GM23338 (cell line): ENCODE measurements around the gene PKD1. TPM values are rescaled to one million over a fixed set of nuclear protein-coding genes. Genes with fewer than 3 reads are reported as not detected.

Experiments used
- ATAC-seq: fragments of 200-7000 bp; cut with Tn5 transposase; 3 replicates; pipeline ENCODE4 v1.9.1; 2020
- DNase-seq: peaks from one replicate; pipeline ENCODE4 v3.0.0-alpha.2; 2015; ENCODE audit warnings: low spot score
- H2AFZ ChIP-seq: fragments of 200-600 bp; sonication (generic); 2 replicates; pipeline ENCODE4 v1.8.0; 2016; ENCODE audit warnings: antibody characterized with exemption, mild to moderate bottlenecking, moderate library complexity
- H3F3A ChIP-seq: fragments of 200-600 bp; sonication (generic); replicated peaks from 2 replicates; pipeline ENCODE4 v1.8.0; 2017; ENCODE audit warnings: antibody characterized with exemption, mixed run types, low read depth
- H3K27ac ChIP-seq: fragments of 200-600 bp; sonication (generic); 2 replicates; pipeline ENCODE4 v1.6.1; 2016; ENCODE audit warnings: low read depth
- H3K27me3 ChIP-seq: fragments of 200-600 bp; sonication (generic); 2 replicates; pipeline ENCODE4 v1.8.0; 2016; ENCODE audit warnings: mild to moderate bottlenecking, mixed run types, moderate library complexity; ENCODE audit not compliant: insufficient read depth
- H3K36me3 ChIP-seq: fragments of 200-600 bp; sonication (generic); 2 replicates; pipeline ENCODE4 v1.8.0; 2016; ENCODE audit warnings: mild to moderate bottlenecking; ENCODE audit not compliant: insufficient read depth
- H3K4me1 ChIP-seq: fragments of 200-600 bp; sonication (generic); 2 replicates; pipeline ENCODE4 v1.8.0; 2016; ENCODE audit warnings: mild to moderate bottlenecking, moderate library complexity; ENCODE audit not compliant: insufficient read depth
- H3K4me2 ChIP-seq: fragments of 200-600 bp; sonication (generic); 2 replicates; pipeline ENCODE4 v1.7.1; 2017; ENCODE audit warnings: mixed run types
- H3K4me3 ChIP-seq: fragments of 200-600 bp; sonication (generic); 2 replicates; pipeline ENCODE4 v1.6.1; 2016; ENCODE audit warnings: mixed run types
- H3K79me2 ChIP-seq: fragments of 200-600 bp; sonication (generic); replicated peaks from 2 replicates; pipeline ENCODE4 v1.8.0; 2017; ENCODE audit warnings: mild to moderate bottlenecking; ENCODE audit not compliant: insufficient read depth
- H3K9me2 ChIP-seq: fragments of 200-600 bp; sonication (generic); 2 replicates; pipeline ENCODE4 v1.8.0; 2017; ENCODE audit not compliant: insufficient read depth
- H4K20me1 ChIP-seq: fragments of 200-600 bp; sonication (generic); replicated peaks from 2 replicates; pipeline ENCODE4 v1.8.0; 2017; ENCODE audit warnings: mild to moderate bottlenecking; ENCODE audit not compliant: insufficient read depth
- H3K27ac Mint-ChIP-seq: 2 replicates; pipeline ENCODE4 v1.8.0; 2020; ENCODE audit warnings: inconsistent platforms, mild to moderate bottlenecking, moderate library complexity, mixed read lengths
- H3K27me3 Mint-ChIP-seq: 3 replicates; pipeline ENCODE4 v1.8.0; 2022; ENCODE audit warnings: low read depth, mild to moderate bottlenecking, moderate library complexity, mixed read lengths, inconsistent platforms; ENCODE audit not compliant: insufficient read depth, poor library complexity
- H3K36me3 Mint-ChIP-seq: 3 replicates; pipeline ENCODE4 v1.8.0; 2021; ENCODE audit warnings: low read depth, mild to moderate bottlenecking, inconsistent platforms, moderate library complexity, mixed read lengths
- H3K4me1 Mint-ChIP-seq: 3 replicates; pipeline ENCODE4 v1.8.0; 2020; ENCODE audit warnings: mild to moderate bottlenecking, inconsistent platforms, mixed read lengths
- H3K4me3 Mint-ChIP-seq: 3 replicates; pipeline ENCODE4 v1.8.0; 2021; ENCODE audit warnings: moderate library complexity, mild to moderate bottlenecking, inconsistent platforms, mixed read lengths
- H3K9me3 Mint-ChIP-seq: 3 replicates; pipeline ENCODE4 v1.8.0; 2020; ENCODE audit warnings: moderate library complexity, mild to moderate bottlenecking, inconsistent platforms, mixed read lengths
- EZH2 ChIP-seq: fragments of 200-600 bp; sonication (generic); IDR thresholded peaks from one replicate; pipeline ENCODE4 v1.8.0; 2017; ENCODE audit warnings: antibody characterized with exemption, mild to moderate bottlenecking, low read depth; ENCODE audit not compliant: unreplicated experiment
- JUNB ChIP-seq: IDR thresholded peaks from one replicate; pipeline ENCODE4 v1.6.1; 2016; ENCODE audit warnings: antibody characterized with exemption; ENCODE audit not compliant: unreplicated experiment
- NANOG ChIP-seq: IDR thresholded peaks from 2 replicates; pipeline ENCODE4 v1.6.1; 2016; ENCODE audit warnings: antibody characterized with exemption, borderline replicate concordance
- POLR2AphosphoS5 ChIP-seq: IDR thresholded peaks from 2 replicates; pipeline ENCODE4 v1.6.1; 2016; ENCODE audit warnings: antibody characterized with exemption, low read depth
- REST ChIP-seq: IDR thresholded peaks from one replicate; pipeline ENCODE4 v1.6.1; 2018; ENCODE audit warnings: antibody characterized with exemption; ENCODE audit not compliant: unreplicated experiment
- STAT1 ChIP-seq: IDR thresholded peaks from one replicate; pipeline ENCODE4 v1.6.1; 2016; ENCODE audit warnings: antibody characterized with exemption; ENCODE audit not compliant: unreplicated experiment
- polyA plus RNA-seq: library from polyadenylated mRNA; unstranded; fragments of >200 nt; fragmentation: Nextera tagmentation; extraction: Ambion mirVana; gene quantifications from 2 replicates; pipeline ENCODE4 v1.2.1, GENCODE V29; 2016
- total RNA-seq: library from RNA; depleted of rRNA; stranded (reverse); fragments of >200 nt; shearing (Covaris generic); gene quantifications from 2 replicates; pipeline ENCODE4 v1.2.3, GENCODE V29; 2014
- TF ChIP-seq, protein P1 (sequence below), 2 experiments: fragments of 200-600 bp in 1 of 2; sonication (generic) in 1 of 2; conservative IDR thresholded peaks; 2 replicates each; pipeline versions ENCODE4 v1.5.1 to v1.6.1; 2016 to 2017; ENCODE audit warnings: antibody characterized with exemption in 2 of 2, low read depth in 2 of 2, mild to moderate bottlenecking in 2 of 2, moderate library complexity in 1 of 2
- TF ChIP-seq, protein P2 (sequence below): IDR thresholded peaks from 2 replicates; pipeline ENCODE4 v1.6.1; 2016; ENCODE audit warnings: antibody characterized with exemption
- TF ChIP-seq, protein P3 (sequence below): fragments of 250-450 bp; sonication (Bioruptor Pico); IDR thresholded peaks from 2 replicates; pipeline ENCODE4 v1.5.0; 2020; ENCODE audit warnings: mild to moderate bottlenecking, moderate library complexity

Gene PKD1
- total and polyA plus RNA-seq, 2 experiments from 2014 or later = 21.1 to 107 TPM

- Mint-ChIP-seq H3K9me3 (no peaks in the 10 kb centered on the region), H3K27ac (no peak overlapping the region), H3K27me3 (peaks cover 2% of the 10 kb centered on the region), H3K4me1 (no peaks in the 10 kb centered on the region), H3K36me3 (peaks cover 5% of the 10 kb centered on the region; the same call in 1 of the 3 replicates), H3K4me3 (no peak overlapping the region; the same call in 2 of the 3 replicates)
- Histone ChIP-seq H3K79me2 (no peaks in the 10 kb centered on the region), H3F3A (no peaks in the 10 kb centered on the region), H3K9me2 (no peaks in the 10 kb centered on the region), H3K27ac (no peak overlapping the region), H3K4me2 (no peak overlapping the region), H3K27me3 (no peaks in the 10 kb centered on the region), H3K4me3 (no peak overlapping the region), H2AFZ (no peak overlapping the region), H3K4me1 (no peaks in the 10 kb centered on the region), H3K36me3 (no peaks in the 10 kb centered on the region), H4K20me1 (no peaks in the 10 kb centered on the region)
- TF ChIP-seq STAT1 (no peak), NANOG (no peak), REST (no peak), EZH2 (no peak), JUNB (no peak), POLR2AphosphoS5 (no peak)
- TF ChIP-seq, protein P1, sequence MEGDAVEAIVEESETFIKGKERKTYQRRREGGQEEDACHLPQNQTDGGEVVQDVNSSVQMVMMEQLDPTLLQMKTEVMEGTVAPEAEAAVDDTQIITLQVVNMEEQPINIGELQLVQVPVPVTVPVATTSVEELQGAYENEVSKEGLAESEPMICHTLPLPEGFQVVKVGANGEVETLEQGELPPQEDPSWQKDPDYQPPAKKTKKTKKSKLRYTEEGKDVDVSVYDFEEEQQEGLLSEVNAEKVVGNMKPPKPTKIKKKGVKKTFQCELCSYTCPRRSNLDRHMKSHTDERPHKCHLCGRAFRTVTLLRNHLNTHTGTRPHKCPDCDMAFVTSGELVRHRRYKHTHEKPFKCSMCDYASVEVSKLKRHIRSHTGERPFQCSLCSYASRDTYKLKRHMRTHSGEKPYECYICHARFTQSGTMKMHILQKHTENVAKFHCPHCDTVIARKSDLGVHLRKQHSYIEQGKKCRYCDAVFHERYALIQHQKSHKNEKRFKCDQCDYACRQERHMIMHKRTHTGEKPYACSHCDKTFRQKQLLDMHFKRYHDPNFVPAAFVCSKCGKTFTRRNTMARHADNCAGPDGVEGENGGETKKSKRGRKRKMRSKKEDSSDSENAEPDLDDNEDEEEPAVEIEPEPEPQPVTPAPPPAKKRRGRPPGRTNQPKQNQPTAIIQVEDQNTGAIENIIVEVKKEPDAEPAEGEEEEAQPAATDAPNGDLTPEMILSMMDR (conservative IDR thresholded peaks at IDR 0.05; ENCODE audit: low read depth in 2 of 2) = no peak
- TF ChIP-seq, protein P2, sequence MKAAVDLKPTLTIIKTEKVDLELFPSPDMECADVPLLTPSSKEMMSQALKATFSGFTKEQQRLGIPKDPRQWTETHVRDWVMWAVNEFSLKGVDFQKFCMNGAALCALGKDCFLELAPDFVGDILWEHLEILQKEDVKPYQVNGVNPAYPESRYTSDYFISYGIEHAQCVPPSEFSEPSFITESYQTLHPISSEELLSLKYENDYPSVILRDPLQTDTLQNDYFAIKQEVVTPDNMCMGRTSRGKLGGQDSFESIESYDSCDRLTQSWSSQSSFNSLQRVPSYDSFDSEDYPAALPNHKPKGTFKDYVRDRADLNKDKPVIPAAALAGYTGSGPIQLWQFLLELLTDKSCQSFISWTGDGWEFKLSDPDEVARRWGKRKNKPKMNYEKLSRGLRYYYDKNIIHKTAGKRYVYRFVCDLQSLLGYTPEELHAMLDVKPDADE = no peak
- TF ChIP-seq, protein P3, sequence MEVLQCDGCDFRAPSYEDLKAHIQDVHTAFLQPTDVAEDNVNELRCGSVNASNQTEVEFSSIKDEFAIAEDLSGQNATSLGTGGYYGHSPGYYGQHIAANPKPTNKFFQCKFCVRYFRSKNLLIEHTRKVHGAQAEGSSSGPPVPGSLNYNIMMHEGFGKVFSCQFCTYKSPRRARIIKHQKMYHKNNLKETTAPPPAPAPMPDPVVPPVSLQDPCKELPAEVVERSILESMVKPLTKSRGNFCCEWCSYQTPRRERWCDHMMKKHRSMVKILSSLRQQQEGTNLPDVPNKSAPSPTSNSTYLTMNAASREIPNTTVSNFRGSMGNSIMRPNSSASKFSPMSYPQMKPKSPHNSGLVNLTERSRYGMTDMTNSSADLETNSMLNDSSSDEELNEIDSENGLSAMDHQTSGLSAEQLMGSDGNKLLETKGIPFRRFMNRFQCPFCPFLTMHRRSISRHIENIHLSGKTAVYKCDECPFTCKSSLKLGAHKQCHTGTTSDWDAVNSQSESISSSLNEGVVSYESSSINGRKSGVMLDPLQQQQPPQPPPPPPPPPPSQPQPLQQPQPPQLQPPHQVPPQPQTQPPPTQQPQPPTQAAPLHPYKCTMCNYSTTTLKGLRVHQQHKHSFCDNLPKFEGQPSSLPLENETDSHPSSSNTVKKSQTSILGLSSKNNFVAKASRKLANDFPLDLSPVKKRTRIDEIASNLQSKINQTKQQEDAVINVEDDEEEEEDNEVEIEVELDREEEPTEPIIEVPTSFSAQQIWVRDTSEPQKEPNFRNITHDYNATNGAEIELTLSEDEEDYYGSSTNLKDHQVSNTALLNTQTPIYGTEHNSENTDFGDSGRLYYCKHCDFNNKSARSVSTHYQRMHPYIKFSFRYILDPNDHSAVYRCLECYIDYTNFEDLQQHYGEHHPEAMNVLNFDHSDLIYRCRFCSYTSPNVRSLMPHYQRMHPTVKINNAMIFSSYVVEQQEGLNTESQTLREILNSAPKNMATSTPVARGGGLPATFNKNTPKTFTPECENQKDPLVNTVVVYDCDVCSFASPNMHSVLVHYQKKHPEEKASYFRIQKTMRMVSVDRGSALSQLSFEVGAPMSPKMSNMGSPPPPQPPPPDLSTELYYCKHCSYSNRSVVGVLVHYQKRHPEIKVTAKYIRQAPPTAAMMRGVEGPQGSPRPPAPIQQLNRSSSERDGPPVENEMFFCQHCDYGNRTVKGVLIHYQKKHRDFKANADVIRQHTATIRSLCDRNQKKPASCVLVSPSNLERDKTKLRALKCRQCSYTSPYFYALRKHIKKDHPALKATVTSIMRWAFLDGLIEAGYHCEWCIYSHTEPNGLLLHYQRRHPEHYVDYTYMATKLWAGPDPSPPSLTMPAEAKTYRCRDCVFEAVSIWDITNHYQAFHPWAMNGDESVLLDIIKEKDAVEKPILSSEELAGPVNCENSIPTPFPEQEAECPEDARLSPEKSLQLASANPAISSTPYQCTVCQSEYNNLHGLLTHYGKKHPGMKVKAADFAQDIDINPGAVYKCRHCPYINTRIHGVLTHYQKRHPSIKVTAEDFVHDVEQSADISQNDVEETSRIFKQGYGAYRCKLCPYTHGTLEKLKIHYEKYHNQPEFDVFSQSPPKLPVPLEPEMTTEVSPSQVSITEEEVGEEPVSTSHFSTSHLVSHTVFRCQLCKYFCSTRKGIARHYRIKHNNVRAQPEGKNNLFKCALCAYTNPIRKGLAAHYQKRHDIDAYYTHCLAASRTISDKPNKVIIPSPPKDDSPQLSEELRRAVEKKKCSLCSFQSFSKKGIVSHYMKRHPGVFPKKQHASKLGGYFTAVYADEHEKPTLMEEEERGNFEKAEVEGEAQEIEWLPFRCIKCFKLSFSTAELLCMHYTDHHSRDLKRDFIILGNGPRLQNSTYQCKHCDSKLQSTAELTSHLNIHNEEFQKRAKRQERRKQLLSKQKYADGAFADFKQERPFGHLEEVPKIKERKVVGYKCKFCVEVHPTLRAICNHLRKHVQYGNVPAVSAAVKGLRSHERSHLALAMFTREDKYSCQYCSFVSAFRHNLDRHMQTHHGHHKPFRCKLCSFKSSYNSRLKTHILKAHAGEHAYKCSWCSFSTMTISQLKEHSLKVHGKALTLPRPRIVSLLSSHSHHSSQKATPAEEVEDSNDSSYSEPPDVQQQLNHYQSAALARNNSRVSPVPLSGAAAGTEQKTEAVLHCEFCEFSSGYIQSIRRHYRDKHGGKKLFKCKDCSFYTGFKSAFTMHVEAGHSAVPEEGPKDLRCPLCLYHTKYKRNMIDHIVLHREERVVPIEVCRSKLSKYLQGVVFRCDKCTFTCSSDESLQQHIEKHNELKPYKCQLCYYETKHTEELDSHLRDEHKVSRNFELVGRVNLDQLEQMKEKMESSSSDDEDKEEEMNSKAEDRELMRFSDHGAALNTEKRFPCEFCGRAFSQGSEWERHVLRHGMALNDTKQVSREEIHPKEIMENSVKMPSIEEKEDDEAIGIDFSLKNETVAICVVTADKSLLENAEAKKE = no peak
- no peak for ATAC-seq
- no peak for DNase-seq
These were observed 52.7 kb downstream of the PKD1 start for GRCh38 chr16:2082983-2083364.
